ENCODE results near the gene LHFPL3.

The LHFPL3 gene

DNA sequence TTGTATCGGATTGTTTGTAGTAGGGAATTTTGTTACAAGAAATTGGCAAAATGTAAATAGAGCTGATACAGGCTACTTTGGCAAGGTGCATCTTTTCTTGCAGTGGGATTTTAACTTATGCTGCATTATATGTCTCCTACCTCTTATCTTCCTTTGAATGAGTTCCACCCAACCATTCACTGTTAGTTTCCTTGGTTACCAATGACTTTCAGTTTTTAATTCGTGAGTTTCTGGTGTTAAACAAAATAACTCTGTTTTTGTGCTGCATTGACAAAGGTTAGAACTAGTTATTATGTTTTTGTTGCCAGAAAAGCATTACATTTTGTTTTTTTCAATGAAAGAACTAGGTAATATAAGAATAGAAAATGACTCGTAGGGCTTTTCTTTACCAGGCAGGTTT, 327.2 kb downstream of the LHFPL3 start:
- TF ChIP-seq TEAD4 (IDR thresholded peaks at IDR 0.05) (no peak), REST (IDR thresholded peaks at IDR 0.05; ENCODE audit: low read depth) (no peak), CREB1 (IDR thresholded peaks at IDR 0.05; ENCODE audit: low read depth) (no peak), ZBTB7A (IDR thresholded peaks at IDR 0.05; ENCODE audit: low read depth) (no peak), CEBPB (IDR thresholded peaks at IDR 0.05) (no peak), NFIC (IDR thresholded peaks at IDR 0.05) (no peak), FOXM1 (IDR thresholded peaks at IDR 0.05; ENCODE audit: borderline replicate concordance, low read depth) (no peak), RAD21 (IDR thresholded peaks at IDR 0.05; ENCODE audit: low read depth) (no peak), YY1 (IDR thresholded peaks at IDR 0.05; ENCODE audit: low read depth) (no peak), TCF12 (IDR thresholded peaks at IDR 0.05; ENCODE audit: low read depth) (no peak)
- TF ChIP-seq, protein P1, sequence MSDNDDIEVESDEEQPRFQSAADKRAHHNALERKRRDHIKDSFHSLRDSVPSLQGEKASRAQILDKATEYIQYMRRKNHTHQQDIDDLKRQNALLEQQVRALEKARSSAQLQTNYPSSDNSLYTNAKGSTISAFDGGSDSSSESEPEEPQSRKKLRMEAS (IDR thresholded peaks at IDR 0.05) = no peak

DNA sequence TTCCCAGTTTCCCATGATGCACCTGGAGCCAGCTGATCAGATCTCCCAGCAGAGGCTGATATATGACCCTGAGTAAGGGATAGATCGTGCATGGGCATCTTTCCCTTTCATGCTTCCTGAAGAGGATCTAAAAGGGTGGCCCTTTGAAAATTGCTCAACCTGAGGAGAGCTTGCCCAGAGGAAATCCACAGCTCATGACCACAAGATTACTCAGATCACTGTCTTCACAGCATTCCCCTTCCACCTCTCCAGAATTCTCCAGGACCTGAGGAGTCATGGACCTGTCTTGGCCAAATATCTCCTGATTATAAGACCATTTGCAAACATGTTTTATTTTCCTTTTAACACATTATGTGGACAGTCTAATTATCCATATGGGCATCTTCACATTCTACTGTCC, 328.1 kb downstream of the LHFPL3 start:
- no peak for TF ChIP-seq RAD21 (IDR thresholded peaks at IDR 0.05; ENCODE audit: low read depth)
- no peak for TF ChIP-seq TCF12 (IDR thresholded peaks at IDR 0.05; ENCODE audit: low read depth)
- TF ChIP-seq CREB1 (IDR thresholded peaks at IDR 0.05; ENCODE audit: low read depth) = no peak
- TF ChIP-seq ZBTB7A (IDR thresholded peaks at IDR 0.05; ENCODE audit: low read depth) = no peak
- TF ChIP-seq YY1 (IDR thresholded peaks at IDR 0.05; ENCODE audit: low read depth) = no peak
- no peak for TF ChIP-seq REST (IDR thresholded peaks at IDR 0.05; ENCODE audit: low read depth)
- TF ChIP-seq FOXM1 (IDR thresholded peaks at IDR 0.05; ENCODE audit: borderline replicate concordance, low read depth) = no peak
- no peak for TF ChIP-seq EP300 (IDR thresholded peaks at IDR 0.05; ENCODE audit: borderline replicate concordance)

DNA sequence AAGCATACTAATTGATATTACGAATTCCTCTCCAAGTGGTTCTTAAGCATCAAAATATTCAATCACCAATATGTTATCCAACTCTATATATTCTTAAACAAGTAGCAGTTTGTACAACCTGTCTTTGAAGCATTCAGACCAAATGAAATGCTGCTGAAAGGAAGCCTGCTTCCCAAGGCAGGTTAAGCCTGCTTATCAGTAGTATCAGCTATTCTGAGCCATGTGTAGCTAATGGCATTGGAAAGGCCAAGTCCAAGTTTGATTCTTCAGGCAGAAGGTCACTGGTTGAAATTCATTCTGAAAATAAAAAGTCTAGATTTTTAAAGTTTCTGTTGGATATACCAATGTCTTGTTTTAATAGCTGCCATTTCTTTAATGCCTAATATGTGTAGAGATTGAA, 328.7 kb downstream of the LHFPL3 start:
- TF ChIP-seq TAF1 (IDR thresholded peaks at IDR 0.05; ENCODE audit: low read depth) (no peak), CEBPB (IDR thresholded peaks at IDR 0.05) (no peak), EP300 (IDR thresholded peaks at IDR 0.05; ENCODE audit: borderline replicate concordance) (no peak), RAD21 (IDR thresholded peaks at IDR 0.05; ENCODE audit: low read depth) (no peak), EGR1 (IDR thresholded peaks at IDR 0.05) (no peak), FOXM1 (IDR thresholded peaks at IDR 0.05; ENCODE audit: borderline replicate concordance, low read depth) (no peak), TEAD4 (IDR thresholded peaks at IDR 0.05) (no peak), ZBTB7A (IDR thresholded peaks at IDR 0.05; ENCODE audit: low read depth) (no peak), TCF12 (IDR thresholded peaks at IDR 0.05; ENCODE audit: low read depth) (no peak), USF1 (IDR thresholded peaks at IDR 0.05) (no peak), NFIC (IDR thresholded peaks at IDR 0.05) (no peak), YY1 (IDR thresholded peaks at IDR 0.05; ENCODE audit: low read depth) (no peak), REST (IDR thresholded peaks at IDR 0.05; ENCODE audit: low read depth) (no peak), CREB1 (IDR thresholded peaks at IDR 0.05; ENCODE audit: low read depth) (no peak)
- TF ChIP-seq, protein P1 (IDR thresholded peaks at IDR 0.05) = no peak

DNA sequence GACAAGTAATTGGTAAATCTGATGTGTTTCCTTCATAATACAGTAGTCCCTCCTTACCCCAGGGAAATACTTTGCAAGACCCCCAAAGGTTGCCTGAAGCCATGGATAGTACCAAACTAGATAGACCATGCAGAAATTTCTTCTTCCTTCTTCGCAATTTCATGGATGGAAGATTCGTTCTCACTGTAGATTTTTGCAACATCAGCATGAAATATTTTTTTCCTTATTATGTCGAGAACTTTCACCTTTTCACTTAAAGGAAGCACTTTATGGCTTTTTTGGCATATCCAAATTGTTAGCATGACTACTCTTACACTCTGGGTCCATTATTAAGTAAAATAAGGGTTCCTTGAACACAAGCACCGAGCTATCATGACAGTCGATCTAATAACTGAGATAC, 333.2 kb downstream of the LHFPL3 start:
- TF ChIP-seq CREB1 (IDR thresholded peaks at IDR 0.05; ENCODE audit: low read depth) (no peak), TAF1 (IDR thresholded peaks at IDR 0.05; ENCODE audit: low read depth) (no peak), ZBTB7A (IDR thresholded peaks at IDR 0.05; ENCODE audit: low read depth) (no peak), NFIC (IDR thresholded peaks at IDR 0.05) (no peak), CEBPB (IDR thresholded peaks at IDR 0.05) (no peak), RAD21 (IDR thresholded peaks at IDR 0.05; ENCODE audit: low read depth) (no peak)

GRCh38 chr7:104664648-104665047, 336.2 kb downstream of the LHFPL3 start:
- TF ChIP-seq EGR1 (IDR thresholded peaks at IDR 0.05) (no peak), EP300 (IDR thresholded peaks at IDR 0.05; ENCODE audit: borderline replicate concordance) (no peak), NFIC (IDR thresholded peaks at IDR 0.05) (no peak), CREB1 (IDR thresholded peaks at IDR 0.05; ENCODE audit: low read depth) (no peak), USF1 (IDR thresholded peaks at IDR 0.05) (no peak), RAD21 (IDR thresholded peaks at IDR 0.05; ENCODE audit: low read depth) (no peak), ZBTB7A (IDR thresholded peaks at IDR 0.05; ENCODE audit: low read depth) (no peak), YY1 (IDR thresholded peaks at IDR 0.05; ENCODE audit: low read depth) (no peak), TCF12 (IDR thresholded peaks at IDR 0.05; ENCODE audit: low read depth) (no peak), CEBPB (IDR thresholded peaks at IDR 0.05) (no peak), FOXM1 (IDR thresholded peaks at IDR 0.05; ENCODE audit: borderline replicate concordance, low read depth) (no peak), TEAD4 (IDR thresholded peaks at IDR 0.05) (no peak), TAF1 (IDR thresholded peaks at IDR 0.05; ENCODE audit: low read depth) (no peak), REST (IDR thresholded peaks at IDR 0.05; ENCODE audit: low read depth) (no peak)
- TF ChIP-seq, protein P1 (IDR thresholded peaks at IDR 0.05) = no peak

Measured in Ishikawa (cell line).